ENCODE measurements around the gene NT5C2.
"Not testable (repeated sequence)": the region's sequence is repeated elsewhere in the genome, so short reads cannot be mapped to it uniquely, and the experiment has no call there.

Gene NT5C2

GRCh38 chr10:103184615-103185014 is 8.5 kb downstream of the NT5C2 start:
- no peak overlapping the region for H3K4me3 ChIP-seq (ENCODE audit: low read depth, low read length)
- no peak for TF ChIP-seq CTCF (IDR thresholded peaks at IDR 0.05; ENCODE audit: borderline replicate concordance, insufficient read depth, low read depth, low read length)

- H3K4me3 ChIP-seq (ENCODE audit: low read depth, low read length): not testable (repeated sequence)
Observed at GRCh38 chr10:103183991-103184451, 9.1 kb downstream of the NT5C2 start.

- H3K4me3 ChIP-seq (ENCODE audit: low read depth, low read length): no peak overlapping the region
- TF ChIP-seq CTCF (IDR thresholded peaks at IDR 0.05; ENCODE audit: borderline replicate concordance, insufficient read depth, low read depth, low read length): no peak
Observed at GRCh38 chr10:103181244-103181643, 11.8 kb downstream of the NT5C2 start.

- no peak overlapping the region for H3K4me3 ChIP-seq (ENCODE audit: low read depth, low read length)
- TF ChIP-seq CTCF (IDR thresholded peaks at IDR 0.05; ENCODE audit: borderline replicate concordance, insufficient read depth, low read depth, low read length): no peak
Observed at GRCh38 chr10:103180491-103180890, 12.6 kb downstream of the NT5C2 start.

- H3K4me3 ChIP-seq (ENCODE audit: low read depth, low read length): no peak overlapping the region
- TF ChIP-seq CTCF (IDR thresholded peaks at IDR 0.05; ENCODE audit: borderline replicate concordance, insufficient read depth, low read depth, low read length): no peak
Observed at GRCh38 chr10:103177123-103177522, 15.9 kb downstream of the NT5C2 start.

- no peak for TF ChIP-seq CTCF (IDR thresholded peaks at IDR 0.05; ENCODE audit: borderline replicate concordance, insufficient read depth, low read depth, low read length)
- no peak overlapping the region for H3K4me3 ChIP-seq (ENCODE audit: low read depth, low read length)
Observed at GRCh38 chr10:103175580-103176285, 17.3 kb downstream of the NT5C2 start.

GRCh38 chr10:103174324-103174723 is 18.7 kb downstream of the NT5C2 start:
- not testable (repeated sequence) for H3K4me3 ChIP-seq (ENCODE audit: low read depth, low read length)

- no peak for TF ChIP-seq CTCF (IDR thresholded peaks at IDR 0.05; ENCODE audit: borderline replicate concordance, insufficient read depth, low read depth, low read length)
Observed at GRCh38 chr10:103171278-103171677, 21.8 kb downstream of the NT5C2 start.

More at GRCh38 chr10:103171278-103171677, 21.8 kb downstream of the NT5C2 start:
- no peak overlapping the region for H3K4me3 ChIP-seq (ENCODE audit: low read depth, low read length)
